IPS-18a (cell line): Measurements from ENCODE around the gene NUDCD2.

Source experiments
- H3K27ac ChIP-seq: one replicate; pipeline ENCODE4 v1.5.1; 2013; ENCODE audit warnings: low read length
- H3K27me3 ChIP-seq: one replicate; pipeline ENCODE4 v1.6.1; 2013; ENCODE audit warnings: mild to moderate bottlenecking, low read length; ENCODE audit not compliant: control insufficient read depth, insufficient read depth
- H3K36me3 ChIP-seq: one replicate; pipeline ENCODE4 v1.6.1; 2013; ENCODE audit warnings: low read depth, low read length; ENCODE audit not compliant: control insufficient read depth
- H3K4me1 ChIP-seq: one replicate; pipeline ENCODE4 v1.6.1; 2013; ENCODE audit warnings: low read depth, low read length; ENCODE audit not compliant: control insufficient read depth
- H3K4me3 ChIP-seq: one replicate; pipeline ENCODE4 v1.5.1; 2013; ENCODE audit warnings: low read length
- H3K9ac ChIP-seq: one replicate; pipeline ENCODE4 v1.6.1; 2013; ENCODE audit warnings: mild to moderate bottlenecking, low read length, moderate library complexity
- H3K9me3 ChIP-seq: one replicate; pipeline ENCODE4 v1.6.1; 2013; ENCODE audit warnings: low read depth, low read length; ENCODE audit not compliant: control insufficient read depth

The NUDCD2 gene, protein sequence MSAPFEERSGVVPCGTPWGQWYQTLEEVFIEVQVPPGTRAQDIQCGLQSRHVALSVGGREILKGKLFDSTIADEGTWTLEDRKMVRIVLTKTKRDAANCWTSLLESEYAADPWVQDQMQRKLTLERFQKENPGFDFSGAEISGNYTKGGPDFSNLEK

DNA sequence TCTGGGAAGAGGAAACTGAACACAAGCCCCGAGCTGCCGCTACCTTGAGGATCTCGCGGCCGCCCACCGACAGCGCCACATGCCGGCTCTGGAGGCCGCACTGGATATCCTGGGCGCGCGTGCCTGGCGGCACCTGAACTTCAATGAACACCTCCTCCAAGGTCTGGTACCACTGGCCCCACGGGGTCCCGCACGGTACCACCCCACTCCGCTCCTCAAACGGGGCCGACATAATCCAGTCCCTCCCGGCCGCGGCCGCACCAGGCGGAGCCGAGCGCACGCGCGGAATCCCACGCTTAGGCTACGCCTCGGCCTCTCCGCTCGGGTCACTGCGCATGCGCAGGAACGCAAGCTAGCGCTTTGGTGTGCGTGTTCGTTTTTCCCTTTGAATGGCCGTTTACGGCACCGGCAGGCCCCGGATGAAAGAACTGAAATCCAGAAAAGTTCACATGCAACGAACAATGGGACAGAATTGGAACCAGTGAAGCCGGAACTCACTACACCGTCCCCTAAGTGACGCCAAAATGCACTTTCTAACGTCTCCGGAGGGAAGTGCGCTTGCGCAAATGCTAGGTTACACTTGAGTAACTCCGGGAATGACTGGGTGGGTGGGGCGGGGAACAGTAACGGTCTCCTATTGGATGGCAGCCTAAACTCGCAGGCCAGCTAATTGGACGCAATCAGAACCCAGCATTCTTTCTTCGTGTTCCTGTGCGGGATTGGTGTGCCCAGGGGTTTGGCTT lies at the start of gene NUDCD2:
Gene NUDCD2, minus strand, starts transcription at position 284 of the 743 bp plus-strand sequence. Its CDS starts 52 bp downstream, at position 232.
- Histone ChIP-seq H3K36me3 (peaks cover 18% of the 10 kb centered on the region), H3K9ac (peak within 1 kb of the TSS; percentile 91), H3K27me3 (no peaks in the 10 kb centered on the region), H3K4me1 (peaks cover 6% of the 10 kb centered on the region), H3K9me3 (no peaks in the 10 kb centered on the region), H3K27ac (peak within 1 kb of the TSS; percentile 90), H3K4me3 (peak within 1 kb of the TSS; percentile 92)

DNA sequence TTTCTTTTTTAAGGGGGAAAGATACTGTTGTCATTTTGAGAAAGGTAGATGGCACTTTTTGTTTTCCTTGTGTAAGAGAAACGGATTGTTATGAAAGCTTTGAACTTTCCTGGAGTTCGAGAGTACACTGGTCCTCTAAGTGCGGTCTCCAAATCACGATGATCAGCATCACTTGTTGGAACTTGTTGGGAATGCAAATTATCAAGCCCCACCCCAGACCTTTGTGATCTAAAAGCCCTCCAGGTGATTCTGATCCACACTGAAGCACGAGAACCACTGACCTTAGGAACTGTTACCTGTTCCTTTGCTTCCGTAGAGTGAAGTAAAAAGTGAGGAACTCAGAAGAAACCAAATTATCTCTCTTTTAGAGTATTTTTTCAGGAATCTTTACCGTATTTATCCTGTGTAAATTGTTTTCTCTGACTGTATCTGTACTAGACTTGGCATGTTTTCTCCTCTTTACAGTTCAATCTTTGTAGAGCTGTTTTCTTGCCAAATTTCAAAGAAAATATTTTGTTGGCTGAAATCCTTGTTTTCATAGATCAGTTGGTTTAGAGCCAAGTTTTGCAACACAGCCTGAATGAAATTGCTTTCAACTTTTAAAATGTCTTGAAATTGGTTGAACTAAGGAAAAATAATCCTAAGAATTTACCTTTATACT lies 49.5 kb upstream of the NUDCD2 start:
- no peak overlapping the region for H3K9ac ChIP-seq
- H3K9me3 ChIP-seq = no peaks in the 10 kb centered on the region
- peak overlapping the region; percentile 54 for H3K27ac ChIP-seq
- no peaks in the 10 kb centered on the region for H3K27me3 ChIP-seq
- peaks cover 21% of the 10 kb centered on the region for H3K4me1 ChIP-seq
- H3K4me3 ChIP-seq = peak overlapping the region; percentile 21
- peaks cover 28% of the 10 kb centered on the region for H3K36me3 ChIP-seq

DNA sequence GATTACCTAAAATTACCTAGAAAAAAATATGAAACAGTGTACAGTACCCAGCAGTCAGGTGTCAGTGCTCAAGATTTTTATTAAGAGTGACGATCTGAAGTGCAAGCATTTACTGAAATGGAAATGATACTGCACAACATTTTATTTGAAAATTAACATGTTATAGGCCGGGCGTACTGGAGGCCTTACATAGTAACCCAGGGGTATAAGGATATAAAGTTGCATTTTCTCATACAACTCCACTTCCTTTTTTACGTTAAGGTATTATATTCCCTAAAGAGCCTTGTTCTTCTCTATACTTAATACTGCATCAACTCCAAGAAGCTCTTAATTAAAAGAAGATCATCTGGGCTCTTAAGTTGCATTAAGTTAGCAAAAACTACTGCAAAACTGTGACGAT lies 48.9 kb upstream of the NUDCD2 start:
- H3K9ac ChIP-seq = no peak overlapping the region
- peaks cover 21% of the 10 kb centered on the region for H3K4me1 ChIP-seq
- H3K36me3 ChIP-seq = peaks cover 21% of the 10 kb centered on the region
- H3K4me3 ChIP-seq = no peak overlapping the region
- no peaks in the 10 kb centered on the region for H3K9me3 ChIP-seq
- no peak overlapping the region for H3K27ac ChIP-seq
- no peaks in the 10 kb centered on the region for H3K27me3 ChIP-seq

DNA sequence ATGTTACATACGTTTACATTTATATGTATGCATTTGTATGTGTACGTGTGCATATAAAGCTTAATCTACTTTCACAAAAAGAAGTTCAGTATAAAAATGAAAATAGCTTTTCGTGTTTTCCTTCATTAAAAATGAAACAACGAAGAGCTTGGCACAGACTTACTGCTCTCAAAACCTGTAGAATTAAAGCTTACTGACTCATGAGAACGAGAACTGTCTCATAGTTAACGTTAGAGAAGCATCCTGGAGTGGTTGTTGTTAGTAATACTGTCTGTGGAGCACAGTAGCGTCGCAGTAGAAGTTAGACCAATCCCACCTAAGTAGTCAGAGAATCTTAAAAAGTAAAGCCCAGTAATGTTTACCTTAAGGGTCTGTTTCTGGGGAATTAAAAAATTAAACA lies 46.8 kb upstream of the NUDCD2 start:
- Histone ChIP-seq H3K4me3 (peak overlapping the region; percentile 85), H3K36me3 (peaks cover 1% of the 10 kb centered on the region), H3K9ac (peak overlapping the region; percentile 96), H3K27me3 (no peaks in the 10 kb centered on the region), H3K27ac (no peak overlapping the region), H3K4me1 (peaks cover 27% of the 10 kb centered on the region), H3K9me3 (no peaks in the 10 kb centered on the region)

DNA sequence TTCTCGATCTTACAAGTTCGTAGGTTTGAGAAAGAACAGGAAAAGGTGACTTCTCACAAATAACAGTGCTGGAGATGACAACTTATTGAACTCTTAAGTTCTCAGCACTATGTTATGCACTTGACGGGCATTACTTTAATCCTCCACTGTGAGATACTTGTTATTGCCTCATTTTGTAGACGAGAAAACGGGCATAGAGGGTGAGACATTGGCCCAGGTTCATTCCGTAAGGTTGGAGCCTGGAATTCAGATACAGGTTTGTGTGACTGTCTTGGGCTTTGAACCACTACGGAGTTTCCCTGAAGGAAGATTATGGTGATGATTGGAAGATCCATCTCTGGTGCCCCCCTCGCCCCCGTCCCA lies 46.2 kb upstream of the NUDCD2 start:
- peak overlapping the region; percentile 85 for H3K4me3 ChIP-seq
- no peak overlapping the region for H3K27ac ChIP-seq
- H3K36me3 ChIP-seq = no peaks in the 10 kb centered on the region
- peaks cover 27% of the 10 kb centered on the region for H3K4me1 ChIP-seq
- H3K27me3 ChIP-seq = no peaks in the 10 kb centered on the region
- H3K9me3 ChIP-seq = no peaks in the 10 kb centered on the region
- peak overlapping the region; percentile 96 for H3K9ac ChIP-seq

DNA sequence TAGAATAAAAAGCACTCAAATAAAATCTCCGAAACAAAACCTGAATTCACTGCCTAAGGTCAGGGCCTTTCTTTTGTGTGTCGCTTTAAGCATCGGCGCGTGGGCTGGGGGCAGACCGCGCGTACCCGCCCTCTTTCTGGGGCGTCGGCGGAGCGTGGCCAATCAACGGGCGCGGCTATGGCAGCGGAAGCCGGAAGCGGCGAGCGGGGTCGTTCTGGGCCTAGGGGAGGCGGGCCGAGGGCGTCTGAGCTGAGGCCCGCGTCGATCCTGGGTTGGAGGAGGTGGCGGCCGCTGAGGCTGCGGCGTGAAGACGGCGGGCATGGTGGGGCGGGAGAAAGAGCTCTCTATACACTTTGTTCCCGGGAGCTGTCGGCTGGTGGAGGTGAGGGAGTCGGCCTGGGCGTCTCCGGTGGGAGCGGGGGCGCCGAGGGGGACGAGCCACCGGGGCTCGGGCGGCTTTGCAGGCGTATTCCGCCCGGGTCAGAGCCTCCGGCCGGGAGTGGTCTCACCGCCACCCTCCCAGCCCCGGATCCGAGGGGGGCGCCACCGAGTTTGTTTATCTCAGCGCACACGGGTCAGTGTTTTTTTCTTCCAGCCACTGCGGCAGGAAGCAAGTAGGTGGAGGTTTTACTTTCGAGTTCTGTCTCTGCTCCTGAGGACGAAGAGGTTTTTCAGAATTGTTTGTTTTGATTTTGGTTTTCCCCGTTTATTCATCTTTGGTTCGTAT lies 45.6 kb upstream of the NUDCD2 start, which contains the start of gene MAT2B:
Gene MAT2B, plus strand, starts transcription at position 252 of the 727 bp plus-strand sequence. Its CDS starts 68 bp downstream, at position 320.
- Histone ChIP-seq H3K4me1 (peaks cover 27% of the 10 kb centered on the region), H3K9ac (peak within 1 kb of the TSS; percentile 96), H3K4me3 (peak within 1 kb of the TSS; percentile 85), H3K36me3 (no peaks in the 10 kb centered on the region), H3K27ac (peak within 1 kb of the TSS; percentile 91), H3K9me3 (no peaks in the 10 kb centered on the region), H3K27me3 (no peaks in the 10 kb centered on the region)

DNA sequence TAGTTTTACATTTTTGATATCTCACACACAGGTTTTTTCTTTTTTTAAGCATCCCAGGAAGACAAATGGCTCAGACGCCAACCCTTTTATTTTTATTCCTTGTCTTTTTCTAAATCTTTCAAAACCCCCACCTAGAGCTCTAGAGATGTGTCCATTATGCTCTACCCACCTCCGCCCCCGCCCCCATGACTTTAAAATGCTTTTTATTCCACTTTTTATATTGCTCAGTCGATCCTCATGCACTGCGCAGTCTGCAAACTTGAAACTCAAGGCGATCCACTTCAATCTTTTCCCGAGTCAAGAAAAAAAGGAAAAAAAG lies 45.1 kb upstream of the NUDCD2 start:
- H3K4me3 ChIP-seq = peak overlapping the region; percentile 85
- H3K9me3 ChIP-seq = no peaks in the 10 kb centered on the region
- peak overlapping the region; percentile 96 for H3K9ac ChIP-seq
- H3K27me3 ChIP-seq = no peaks in the 10 kb centered on the region
- peaks cover 27% of the 10 kb centered on the region for H3K4me1 ChIP-seq
- no peaks in the 10 kb centered on the region for H3K36me3 ChIP-seq
- H3K27ac ChIP-seq = peak overlapping the region; percentile 91

DNA sequence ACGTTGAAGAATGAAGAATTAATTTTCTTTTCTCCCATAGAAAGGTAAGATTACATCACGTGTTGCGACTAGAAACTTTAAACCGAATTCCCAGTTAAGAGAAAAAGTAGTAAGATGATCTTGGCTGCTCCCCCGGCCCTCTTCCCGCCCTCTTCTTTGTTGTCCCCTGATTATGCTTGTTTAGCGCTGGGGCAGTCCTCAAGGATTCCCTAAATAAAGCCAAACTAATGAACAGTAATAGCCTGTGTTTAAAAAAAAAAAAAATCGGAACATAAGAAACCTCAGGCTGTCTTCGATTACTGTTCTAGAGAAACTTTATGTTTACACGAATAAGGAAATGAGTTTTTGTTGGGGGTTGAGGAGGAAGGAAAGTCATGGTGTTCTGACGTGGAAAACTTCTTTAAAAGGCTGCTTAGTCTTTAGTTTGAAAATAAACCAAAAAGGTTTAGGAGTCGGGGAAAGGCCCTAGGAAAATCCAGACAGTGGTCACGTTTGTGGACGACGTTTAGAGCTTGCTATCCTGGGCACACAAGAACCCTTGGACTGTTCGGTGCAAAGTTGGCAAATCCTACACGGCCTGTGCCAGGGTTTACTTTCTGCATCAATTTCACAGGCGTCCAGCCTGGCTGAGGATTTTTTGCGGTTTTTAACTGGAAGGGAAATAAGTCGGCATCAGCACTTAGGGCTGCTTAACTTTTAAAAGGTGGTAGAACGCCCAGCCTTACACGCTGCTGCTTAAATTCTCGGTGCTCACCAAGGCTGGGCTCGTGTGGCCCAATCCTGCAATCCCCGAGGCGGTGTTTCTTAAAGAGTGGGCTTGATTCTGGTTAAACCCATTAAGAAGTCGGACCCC lies 44.4 kb upstream of the NUDCD2 start:
- Histone ChIP-seq H3K4me1 (peaks cover 20% of the 10 kb centered on the region), H3K9ac (peak overlapping the region; percentile 96), H3K36me3 (no peaks in the 10 kb centered on the region), H3K27me3 (no peaks in the 10 kb centered on the region), H3K4me3 (peak overlapping the region; percentile 85), H3K27ac (peak overlapping the region; percentile 91), H3K9me3 (no peaks in the 10 kb centered on the region)

DNA sequence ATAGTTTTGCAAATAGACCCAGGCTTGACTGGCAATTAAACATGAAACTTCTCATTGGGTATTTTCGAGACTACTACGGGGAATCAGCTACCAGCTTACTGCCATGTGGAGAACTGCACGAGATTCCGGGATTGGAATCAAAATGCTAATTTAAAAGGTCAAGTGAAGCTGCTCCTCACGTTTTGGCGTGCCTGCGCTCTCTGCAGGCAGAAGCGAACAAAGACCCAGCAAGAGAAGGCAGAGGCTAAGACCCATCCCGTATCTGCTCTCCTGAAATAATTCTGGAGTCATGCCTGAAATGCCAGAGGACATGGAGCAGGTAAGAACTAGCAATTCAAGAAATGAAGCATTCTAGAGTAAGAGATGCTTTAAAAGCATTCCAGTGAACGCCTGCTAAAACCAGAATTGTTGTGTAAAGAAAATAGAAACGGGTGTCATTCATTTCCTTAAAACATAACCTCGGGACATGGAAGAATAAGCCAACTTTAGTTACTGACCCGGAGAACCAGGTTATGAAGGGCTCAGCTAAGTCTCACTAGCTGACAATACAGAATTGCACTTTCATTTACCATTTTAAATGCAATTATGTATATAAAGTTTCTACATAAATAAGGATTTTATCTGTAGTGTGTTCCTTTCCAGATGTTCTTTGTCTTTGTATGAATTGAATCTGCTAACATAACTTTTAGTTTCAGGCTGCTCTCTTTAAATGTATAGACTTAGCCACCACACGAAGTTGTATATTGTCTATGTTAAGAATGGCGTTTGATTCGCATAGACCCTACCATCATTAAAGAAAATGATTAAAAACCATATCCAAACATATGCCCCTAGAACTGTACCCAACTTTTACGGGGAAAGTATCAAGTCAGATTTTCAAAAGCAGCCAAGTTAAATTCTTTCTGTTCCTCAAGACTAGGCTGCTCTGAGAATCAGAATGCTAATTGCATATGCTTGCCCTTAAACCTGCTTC lies 43.5 kb upstream of the NUDCD2 start:
- peak overlapping the region; percentile 85 for H3K4me3 ChIP-seq

DNA sequence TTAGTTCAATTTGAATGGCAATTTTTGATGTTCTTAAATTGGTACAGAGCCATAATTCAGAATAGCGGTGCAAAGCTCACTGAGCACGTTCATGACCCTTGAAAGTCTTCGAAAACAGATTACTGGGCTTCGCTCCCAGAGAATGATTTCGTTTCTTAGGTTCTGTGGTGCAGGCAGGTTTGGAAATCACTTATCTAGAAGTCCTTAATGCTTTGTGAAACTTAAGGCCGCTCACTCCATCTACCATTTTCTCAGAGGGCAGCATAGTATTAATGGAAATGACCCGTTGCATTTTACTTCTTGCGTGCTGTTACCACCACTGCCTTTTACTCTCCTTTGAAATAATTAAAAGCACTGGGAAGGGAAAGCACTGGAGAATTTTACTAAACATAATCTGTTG lies 42.6 kb upstream of the NUDCD2 start:
- H3K27me3 ChIP-seq = no peaks in the 10 kb centered on the region
- peak overlapping the region; percentile 96 for H3K9ac ChIP-seq
- H3K4me3 ChIP-seq = peak overlapping the region; percentile 85
- H3K9me3 ChIP-seq = no peaks in the 10 kb centered on the region
- no peaks in the 10 kb centered on the region for H3K36me3 ChIP-seq
- H3K27ac ChIP-seq = peak overlapping the region; percentile 91
- H3K4me1 ChIP-seq = peaks cover 14% of the 10 kb centered on the region

More for the DNA sequence above, 43.5 kb upstream of the NUDCD2 start:
- H3K27ac ChIP-seq = peak overlapping the region; percentile 91
- H3K4me1 ChIP-seq = peaks cover 14% of the 10 kb centered on the region
- no peaks in the 10 kb centered on the region for H3K9me3 ChIP-seq
- no peaks in the 10 kb centered on the region for H3K36me3 ChIP-seq
- H3K27me3 ChIP-seq = no peaks in the 10 kb centered on the region
- H3K9ac ChIP-seq = peak overlapping the region; percentile 96
